ENCODE results near the gene MICU2. TPM values are rescaled to one million over a fixed set of nuclear protein-coding genes. Genes with fewer than 3 reads are reported as not detected.

MICU2 gene
- total and polyA plus RNA-seq, 7 donors, result 23.1 to 104 (median 45.9) TPM

- no peaks in the 10 kb centered on the region for H3K36me3 ChIP-seq
- intact Hi-C loops (cut with DNase I), result no loop called here
- no peak for TF ChIP-seq EP300 (IDR thresholded peaks at IDR 0.05)
- TF ChIP-seq POLR2AphosphoS5 (IDR thresholded peaks at IDR 0.05), result no peak
- TF ChIP-seq, protein P1, sequence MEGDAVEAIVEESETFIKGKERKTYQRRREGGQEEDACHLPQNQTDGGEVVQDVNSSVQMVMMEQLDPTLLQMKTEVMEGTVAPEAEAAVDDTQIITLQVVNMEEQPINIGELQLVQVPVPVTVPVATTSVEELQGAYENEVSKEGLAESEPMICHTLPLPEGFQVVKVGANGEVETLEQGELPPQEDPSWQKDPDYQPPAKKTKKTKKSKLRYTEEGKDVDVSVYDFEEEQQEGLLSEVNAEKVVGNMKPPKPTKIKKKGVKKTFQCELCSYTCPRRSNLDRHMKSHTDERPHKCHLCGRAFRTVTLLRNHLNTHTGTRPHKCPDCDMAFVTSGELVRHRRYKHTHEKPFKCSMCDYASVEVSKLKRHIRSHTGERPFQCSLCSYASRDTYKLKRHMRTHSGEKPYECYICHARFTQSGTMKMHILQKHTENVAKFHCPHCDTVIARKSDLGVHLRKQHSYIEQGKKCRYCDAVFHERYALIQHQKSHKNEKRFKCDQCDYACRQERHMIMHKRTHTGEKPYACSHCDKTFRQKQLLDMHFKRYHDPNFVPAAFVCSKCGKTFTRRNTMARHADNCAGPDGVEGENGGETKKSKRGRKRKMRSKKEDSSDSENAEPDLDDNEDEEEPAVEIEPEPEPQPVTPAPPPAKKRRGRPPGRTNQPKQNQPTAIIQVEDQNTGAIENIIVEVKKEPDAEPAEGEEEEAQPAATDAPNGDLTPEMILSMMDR (IDR thresholded peaks at IDR 0.05), result no peak
- TF ChIP-seq POLR2A (IDR thresholded peaks at IDR 0.05), result no peak
- WGBS, 2 donors, result 79 to 84% methylated on average over 3 of the region's 3 CpGs
- no peak overlapping the region for H3K27ac ChIP-seq
- H3K4me3 ChIP-seq, result no peak overlapping the region
- H3K4me1 ChIP-seq, result no peaks in the 10 kb centered on the region
- H3K9me3 ChIP-seq, result no peaks in the 10 kb centered on the region
- no peak for DNase-seq
- no peaks in the 10 kb centered on the region for H3K27me3 ChIP-seq
Measured at GRCh38 chr13:21619633-21620220, 15.8 kb upstream of the MICU2 start.

DNA sequence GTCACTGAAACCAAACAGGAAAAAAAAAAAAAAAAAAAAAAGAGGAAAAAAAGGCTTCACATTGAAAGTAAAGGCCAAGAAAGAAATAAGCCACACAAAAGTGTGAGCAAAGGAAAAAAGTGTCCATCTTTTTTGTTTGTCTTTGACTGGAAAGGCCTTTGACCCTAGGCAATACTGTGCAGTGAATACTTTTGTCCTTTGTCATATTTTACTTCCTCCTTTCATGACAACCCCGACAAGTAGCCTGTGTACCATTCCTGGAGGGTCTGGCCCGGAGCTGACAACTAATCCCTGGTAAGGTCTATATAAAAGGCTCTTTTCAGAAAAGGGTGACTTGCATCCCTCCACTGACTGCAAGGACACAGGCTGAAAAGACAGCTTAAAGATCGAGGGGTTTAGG is 12.9 kb upstream of the MICU2 start:
- intact Hi-C loops (cut with DNase I), result no loop called here
- no peak for DNase-seq
- WGBS, 2 donors, result 16 to 50% methylated on average over 3 of the region's 3 CpGs
- no peaks in the 10 kb centered on the region for H3K27me3 ChIP-seq
- no peak overlapping the region for H3K4me3 ChIP-seq
- no peaks in the 10 kb centered on the region for H3K4me1 ChIP-seq
- H3K9me3 ChIP-seq, result no peaks in the 10 kb centered on the region
- no peak overlapping the region for H3K27ac ChIP-seq
- TF ChIP-seq POLR2A (IDR thresholded peaks at IDR 0.05), result no peak
- no peaks in the 10 kb centered on the region for H3K36me3 ChIP-seq

DNA sequence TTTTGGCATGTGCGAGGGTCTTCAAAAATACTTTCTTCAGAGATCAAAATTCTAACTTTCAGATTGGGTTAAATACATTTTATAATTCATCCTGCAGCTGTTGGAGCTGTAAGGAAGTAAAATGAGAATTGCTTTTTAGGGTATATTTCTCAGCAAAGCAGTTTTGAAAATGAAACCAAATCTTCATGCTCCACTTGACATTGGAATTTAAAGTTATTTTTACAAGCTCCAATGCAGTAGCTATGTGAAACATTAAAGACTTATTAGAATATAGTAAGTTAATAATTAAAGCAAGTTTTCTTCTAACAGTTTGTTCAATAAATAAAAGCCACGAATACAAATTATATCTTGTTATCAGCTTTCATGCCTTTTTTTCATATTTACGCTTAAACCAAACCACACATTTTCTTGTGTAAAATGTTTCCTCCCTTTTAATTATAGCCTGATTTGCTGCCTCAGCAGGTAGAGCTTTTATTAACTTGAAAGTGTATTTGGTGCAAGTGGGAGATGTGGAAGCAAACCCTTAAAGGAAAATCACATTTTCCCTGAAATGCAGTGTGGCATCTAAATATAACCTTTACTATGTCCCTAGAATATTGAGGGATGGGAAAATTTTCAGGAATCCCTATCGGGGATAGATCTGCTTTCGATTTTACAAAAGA is 12.4 kb upstream of the MICU2 start:
- 33 to 64% methylated on average over 5 of the region's 5 CpGs for WGBS, 2 donors
- H3K27ac ChIP-seq, result no peak overlapping the region
- no peaks in the 10 kb centered on the region for H3K36me3 ChIP-seq
- H3K27me3 ChIP-seq, result no peaks in the 10 kb centered on the region
- H3K9me3 ChIP-seq, result no peaks in the 10 kb centered on the region
- DNase-seq, result no peak
- H3K4me1 ChIP-seq, result no peaks in the 10 kb centered on the region
- no peak for TF ChIP-seq EP300 (IDR thresholded peaks at IDR 0.05)
- no peak for TF ChIP-seq POLR2AphosphoS5 (IDR thresholded peaks at IDR 0.05)
- TF ChIP-seq, protein P1 (IDR thresholded peaks at IDR 0.05), result no peak
- TF ChIP-seq POLR2A (IDR thresholded peaks at IDR 0.05), result no peak
- intact Hi-C loops (cut with DNase I), result no loop called here
- H3K4me3 ChIP-seq, result peak overlapping the region in 1 of 4 donors; percentile 6

GRCh38 chr13:21615427-21615826 is 11.5 kb upstream of the MICU2 start:
- intact Hi-C loops (cut with DNase I), result no loop called here
- no peaks in the 10 kb centered on the region for H3K27me3 ChIP-seq
- H3K4me1 ChIP-seq, result no peaks in the 10 kb centered on the region
- 82 to 92% methylated on average over 2 of the region's 2 CpGs for WGBS, 2 donors
- no peaks in the 10 kb centered on the region for H3K9me3 ChIP-seq
- no peak for TF ChIP-seq EP300 (IDR thresholded peaks at IDR 0.05)
- TF ChIP-seq POLR2AphosphoS5 (IDR thresholded peaks at IDR 0.05), result no peak
- TF ChIP-seq, protein P1 (IDR thresholded peaks at IDR 0.05), result no peak
- no peak for TF ChIP-seq POLR2A (IDR thresholded peaks at IDR 0.05)
- H3K36me3 ChIP-seq, result no peaks in the 10 kb centered on the region
- no peak overlapping the region for H3K27ac ChIP-seq
- H3K4me3 ChIP-seq, result no peak overlapping the region
- DNase-seq, result no peak

DNA sequence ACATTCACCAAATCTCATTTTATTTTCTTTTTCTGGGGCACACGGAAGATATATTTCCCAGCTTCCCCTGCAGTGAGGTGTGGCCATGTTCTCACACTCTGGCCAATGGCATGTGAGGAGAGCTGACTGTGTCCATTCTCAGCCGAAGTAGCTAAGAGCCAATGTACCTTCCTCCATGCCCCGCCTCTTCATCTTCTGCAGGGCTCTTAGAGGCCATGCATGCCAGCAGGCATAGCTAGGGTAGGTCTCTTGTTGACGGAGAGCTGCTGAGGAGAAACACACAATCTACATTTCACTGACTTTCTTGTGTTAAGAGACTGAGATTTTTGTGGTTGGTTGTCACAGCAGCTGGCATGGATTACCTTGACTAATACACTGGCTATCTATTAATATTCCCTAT is 9.8 kb upstream of the MICU2 start:
- H3K27me3 ChIP-seq, result no peaks in the 10 kb centered on the region
- no peak overlapping the region for H3K4me3 ChIP-seq
- no peak overlapping the region for H3K27ac ChIP-seq
- intact Hi-C loops (cut with DNase I), result no loop called here
- no peak for DNase-seq
- H3K4me1 ChIP-seq, result no peaks in the 10 kb centered on the region
- H3K9me3 ChIP-seq, result no peaks in the 10 kb centered on the region
- no peak for TF ChIP-seq POLR2A (IDR thresholded peaks at IDR 0.05)
- TF ChIP-seq EP300 (IDR thresholded peaks at IDR 0.05), result no peak
- no peak for TF ChIP-seq POLR2AphosphoS5 (IDR thresholded peaks at IDR 0.05)
- TF ChIP-seq, protein P1 (IDR thresholded peaks at IDR 0.05), result no peak
- WGBS, 2 donors, result 91 to 94% methylated on average over 4 of the region's 4 CpGs
- no peaks in the 10 kb centered on the region for H3K36me3 ChIP-seq
